Stomach (tissue), 4 donors: ENCODE measurements around the gene UPK3B.
"Not testable (repeated sequence)": the region's sequence is repeated elsewhere in the genome, so short reads cannot be mapped to it uniquely, and the experiment has no call there.

ENCODE experiments used
- EP300 ChIP-seq: sonication (generic); formaldehyde crosslinking; IDR thresholded peaks from one replicate; pipeline ENCODE4 v1.6.1; 2017; ENCODE audit warnings: antibody characterized with exemption
- POLR2A ChIP-seq, 4 donors: fragments of 450-650 bp; IDR thresholded peaks; one replicate each; pipeline ENCODE4 v1.6.1; 2016; ENCODE audit warnings: antibody characterized with exemption in 4 of 4, control low read depth in 2 of 4, mild to moderate bottlenecking in 1 of 4, moderate library complexity in 1 of 4

DNA sequence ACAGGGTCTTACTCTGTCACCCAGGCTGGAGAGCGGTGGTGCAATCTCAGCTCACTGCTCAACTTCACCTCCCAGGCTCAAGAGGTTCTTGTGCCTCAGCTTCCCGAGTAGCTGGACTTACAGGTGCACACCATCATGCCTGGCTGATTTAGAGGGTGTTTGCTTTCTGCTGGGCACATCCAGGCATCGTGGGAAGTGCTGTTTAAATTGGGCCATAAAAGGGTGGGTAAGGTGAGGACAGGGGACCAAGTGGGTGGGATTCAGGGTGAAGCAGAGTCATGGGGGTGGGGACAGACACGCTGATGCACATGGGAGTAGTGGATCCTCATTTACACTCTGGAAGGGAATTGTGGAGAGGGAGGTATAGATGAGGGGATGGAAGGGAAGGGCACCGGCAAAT is 45.4 kb upstream of the UPK3B start:
- TF ChIP-seq EP300; POLR2A (IDR thresholded peaks at IDR 0.05): not testable (repeated sequence)
